GM12878 (cell line): Measurements from ENCODE around the gene CENPE. TPM values are rescaled to one million over a fixed set of nuclear protein-coding genes. Genes with fewer than 3 reads are reported as not detected.

ENCODE experiments used
- ATAC-seq: fragments of 200-7000 bp; cut with Tn5 transposase; 3 replicates; pipeline ENCODE4 v1.9.1; 2020; ENCODE audit warnings: mild to moderate bottlenecking, moderate library complexity
- BruUV-seq: library from RNA; stranded (reverse); fragments of 400-500 nt; replicated peaks from 2 replicates; lab custom pipeline; 2021; lab: Mats Ljungman, UMichigan
- CTCF ChIA-PET: fragments of 300-600 bp; sonication (Branson Sonifier 250); formaldehyde crosslinking; extraction: SDS; loops from one replicate; lab custom pipeline; 2021; ENCODE audit warnings: inconsistent platforms; lab: Yijun Ruan, JAX
- POLR2A ChIA-PET: fragments of 350-600 bp; formaldehyde crosslinking; extraction: SDS; loops from one replicate; lab custom pipeline; 2021; ENCODE audit warnings: inconsistent platforms; lab: Charles Lee
- RAD21 ChIA-PET: fragments of 300-600 bp; sonication (Branson Sonifier 250); formaldehyde crosslinking; loops from one replicate; lab custom pipeline; 2023; ENCODE audit warnings: antibody characterized with exemption; ENCODE audit not compliant: unreplicated experiment; lab: Charles Lee
- SMC1A ChIA-PET: fragments of 300-600 bp; sonication (Branson Sonifier 250); formaldehyde crosslinking; loops from one replicate; lab custom pipeline; 2023; ENCODE audit not compliant: unreplicated experiment, uncharacterized antibody; lab: Charles Lee
- DNase-seq: peaks from one replicate; pipeline ENCODE4 v3.0.0-alpha.2; 2011; ENCODE audit warnings: low read depth, low spot score
- FAIRE-seq: peaks from 3 replicates; lab custom pipeline; 2011; peaks lifted over from hg19 to GRCh38; lab: Jason Lieb, UNC
- H2AFZ ChIP-seq: 2 replicates; pipeline ENCODE4 v1.6.0; 2011; ENCODE audit warnings: low read depth, low read length, control low read depth; ENCODE audit not compliant: control insufficient read depth
- H3K27ac ChIP-seq: 2 replicates; pipeline ENCODE4 v1.5.1; 2011; ENCODE audit warnings: control low read depth; ENCODE audit not compliant: control insufficient read depth, insufficient read depth
- H3K27me3 ChIP-seq, 2 experiments: replicated peaks in 1 of 2; 2 replicates each; pipeline versions ENCODE4 v1.6.0 to v1.6.1; 2011; ENCODE audit warnings: low read length in 1 of 2; ENCODE audit not compliant: control insufficient read depth in 2 of 2, insufficient read depth in 2 of 2
- H3K36me3 ChIP-seq, 2 experiments: 2 replicates each; pipeline ENCODE4 v1.5.1; 2011; ENCODE audit warnings: low read length in 1 of 2; ENCODE audit not compliant: control insufficient read depth in 2 of 2, insufficient read depth in 2 of 2
- H3K4me1 ChIP-seq: 2 replicates; pipeline ENCODE4 v1.6.1; 2011; ENCODE audit warnings: mild to moderate bottlenecking, low read length, moderate library complexity, mixed read lengths; ENCODE audit not compliant: control insufficient read depth, insufficient read depth
- H3K4me2 ChIP-seq: 2 replicates; pipeline ENCODE4 v1.6.0; 2011; ENCODE audit warnings: control low read depth; ENCODE audit not compliant: control insufficient read depth, insufficient read depth
- H3K4me3 ChIP-seq: fragments of 200-600 bp; sonication (generic); 2 replicates; pipeline ENCODE4 v1.5.1; 2016
- H3K79me2 ChIP-seq: 2 replicates; pipeline ENCODE4 v1.6.0; 2011; ENCODE audit warnings: low read length; ENCODE audit not compliant: control insufficient read depth, insufficient read depth
- H3K9ac ChIP-seq: 2 replicates; pipeline ENCODE4 v1.8.0; 2011; ENCODE audit warnings: low read length, control low read depth, mixed read lengths; ENCODE audit not compliant: control insufficient read depth, insufficient read depth
- H3K9me3 ChIP-seq: replicated peaks from 3 replicates; pipeline ENCODE4 v1.5.1; 2011; ENCODE audit warnings: mild to moderate bottlenecking, low read length; ENCODE audit not compliant: control insufficient read depth, insufficient read depth
- H4K20me1 ChIP-seq: 2 replicates; pipeline ENCODE4 v1.6.0; 2011; ENCODE audit not compliant: control insufficient read depth, insufficient read depth
- ASH2L ChIP-seq: fragments of 300-600, 200-600 bp; sonication (generic); IDR thresholded peaks from 2 replicates; pipeline ENCODE4 v1.6.1; 2017; ENCODE audit warnings: low read depth, mild to moderate bottlenecking, borderline replicate concordance
- BMI1 ChIP-seq: fragments of 450-650 bp; IDR thresholded peaks from 2 replicates; pipeline ENCODE4 v1.6.1; 2016; ENCODE audit warnings: mild to moderate bottlenecking, moderate library complexity, borderline replicate concordance
- CBFB ChIP-seq: IDR thresholded peaks from 2 replicates; pipeline ENCODE4 v1.6.1; 2016; ENCODE audit warnings: antibody characterized with exemption, low read depth
- CBX5 ChIP-seq: sonication (generic); IDR thresholded peaks from 2 replicates; pipeline ENCODE4 v1.6.1; 2016; ENCODE audit warnings: low read depth, moderate library complexity, mild to moderate bottlenecking, inconsistent platforms
- MXI1 ChIP-seq: fragments of 150-350 bp; IDR thresholded peaks from 2 replicates; pipeline ENCODE4 v1.6.1; 2011; ENCODE audit warnings: low read depth, mild to moderate bottlenecking, inconsistent platforms, low read length, improper control_type of control experiment
- MYB ChIP-seq: fragments of 150-350 bp; IDR thresholded peaks from 2 replicates; pipeline ENCODE4 v1.6.1; 2014; ENCODE audit warnings: mild to moderate bottlenecking, low read depth, low read length, borderline replicate concordance
- NFYA ChIP-seq: IDR thresholded peaks from 2 replicates; pipeline ENCODE4 v1.6.1; 2011; ENCODE audit warnings: low read depth, mild to moderate bottlenecking, low read length, improper control_type of control experiment, borderline replicate concordance
- SREBF1 ChIP-seq: IDR thresholded peaks from 2 replicates; pipeline ENCODE4 v1.6.1; 2012; ENCODE audit warnings: mild to moderate bottlenecking, low read length
- YBX1 ChIP-seq: fragments of 450-650 bp; IDR thresholded peaks from 2 replicates; pipeline ENCODE4 v1.6.1; 2016; ENCODE audit warnings: antibody characterized with exemption
- ZNF274 ChIP-seq: IDR thresholded peaks from one replicate; pipeline ENCODE4 v1.8.0; 2011; ENCODE audit not compliant: insufficient read length, insufficient read depth
- WGBS: methylation state at CpG from one replicate; pipeline ENCODE4 v1.1.6; 2016; ENCODE audit warnings: low lambda C conversion rate; ENCODE audit not compliant: insufficient replicate concordance, insufficient coverage; ENCODE audit errors: missing lambda C conversion rate; 5-methylcytosine and 5-hydroxymethylcytosine counted together
- in situ Hi-C: fragments of 300-500 bp; cut with MboI; formaldehyde crosslinking; loops from 9 replicates; pipeline ENCODE4 v1.14.3; 2018; ENCODE audit warnings: mixed read lengths
- intact Hi-C: fragments of 100-400 bp; cut with micrococcal nuclease; formaldehyde crosslinking; loops from one replicate; pipeline ENCODE4 v1.14.2; 2022; ENCODE audit not compliant: unreplicated experiment
- polyA plus RNA-seq, 11 experiments: library from polyadenylated mRNA; depleted of rRNA in 4 of 11; unstranded in 6 of 11; stranded (reverse) in 5 of 11; fragments of >200 nt; fragmentation: Nextera tagmentation in 4 of 11; fragmentation: Illumina TruSeq in 1 of 11; extraction: Ambion mirVana in 4 of 11; extraction: Trizol in 1 of 11; gene quantifications; 1 replicate in 1 of 11; 2 replicates in 10 of 11; pipeline versions ENCODE4 v1.2.1 to v1.2.3, GENCODE V29; 2011 to 2016; ENCODE audit warnings: inconsistent platforms in 2 of 11, missing spikeins in 2 of 11, low read depth in 1 of 11
- total RNA-seq, 4 experiments: library from RNA; depleted of rRNA in 3 of 4; stranded (reverse); fragments of >200 nt in 3 of 4; fragmentation: Illumina TruSeq in 1 of 4; extraction: Trizol in 1 of 4; gene quantifications; 2 replicates each; pipeline versions ENCODE4 v1.2.1 to v1.2.3, GENCODE V29; 2013 to 2021
- TF ChIP-seq, protein P1 (sequence below): IDR thresholded peaks from 2 replicates; pipeline ENCODE4 v1.6.1; 2012; ENCODE audit warnings: improper control_type of control experiment, low read depth, low read length; ENCODE audit not compliant: insufficient replicate concordance
- TF ChIP-seq, protein P2 (sequence below): fragments of 450-650 bp; IDR thresholded peaks from 2 replicates; pipeline ENCODE4 v1.6.1; 2017; ENCODE audit warnings: low read depth, mild to moderate bottlenecking, moderate library complexity

CENPE gene
- total and polyA plus RNA-seq, 10 of the 15 experiments (the other 5 are each of a cell fraction or from before 2014, with no cell fraction given) = 10.2 to 53.6 (median 25.2) TPM

DNA sequence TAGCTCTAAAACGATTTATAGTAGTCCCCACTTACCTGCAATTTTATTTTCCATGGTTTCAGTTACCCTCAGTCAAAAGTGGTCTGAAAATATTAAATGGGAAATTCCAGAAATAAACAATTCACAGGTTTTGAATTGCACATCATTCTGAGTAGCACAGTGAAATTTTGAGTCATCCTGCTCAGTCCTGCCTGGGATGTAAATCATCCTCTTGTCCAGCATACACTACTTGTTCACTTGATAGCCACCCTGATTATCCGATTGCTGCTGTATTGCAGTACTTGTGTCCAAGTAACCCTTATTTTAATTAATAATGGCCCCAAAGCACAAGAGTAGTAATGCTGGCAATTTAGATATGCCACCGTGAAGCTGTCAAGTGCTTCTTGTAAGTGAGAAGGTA, 75.0 kb downstream of the CENPE start:
- Histone ChIP-seq H3K9me3 (peaks cover under 1% of the 10 kb centered on the region; the same call in 1 of the 3 replicates), H2AFZ (no peak overlapping the region), H3K4me3 (no peak overlapping the region)
- intact Hi-C loops = no loop called here
- POLR2A ChIA-PET = no interaction called here
- FAIRE-seq = no peak
- TF ChIP-seq SREBF1 (no peak), NFYA (no peak)
- TF ChIP-seq, all 136 proteins: peak for 0
- H3K27ac ChIP-seq = no peak overlapping the region
- H3K36me3 ChIP-seq = peaks cover 0 to 5% of the 10 kb centered on the region in 2 experiments; a peak in 1 of 4 replicates
- H3K4me1 ChIP-seq = no peaks in the 10 kb centered on the region
- no peak overlapping the region for H3K4me2 ChIP-seq
- no peak overlapping the region for H3K9ac ChIP-seq
- ChIA-PET SMC1A (interaction anchor here (0.7 kb wide), 1 partner anchor 22 kb away, joined by 3 read pairs; no protein-coding TSS in a partner anchor), CTCF (interaction anchor here (0.7 to 1.5 kb wide), 4 partner anchors 22 to 489 kb away, joined by 3 to 5 read pairs (median 3); partner anchors contain the start of gene BDH2), RAD21 (no interaction called here)
- WGBS = 33% methylated on average over 3 of the region's 3 CpGs
- no peak for ATAC-seq
- H4K20me1 ChIP-seq = no peaks in the 10 kb centered on the region
- no peaks in the 10 kb centered on the region for H3K27me3 ChIP-seq
- no peak for DNase-seq
- in situ Hi-C loops = no loop called here
- no peaks in the 10 kb centered on the region for H3K79me2 ChIP-seq
- BruUV-seq = no TSS peak

DNA sequence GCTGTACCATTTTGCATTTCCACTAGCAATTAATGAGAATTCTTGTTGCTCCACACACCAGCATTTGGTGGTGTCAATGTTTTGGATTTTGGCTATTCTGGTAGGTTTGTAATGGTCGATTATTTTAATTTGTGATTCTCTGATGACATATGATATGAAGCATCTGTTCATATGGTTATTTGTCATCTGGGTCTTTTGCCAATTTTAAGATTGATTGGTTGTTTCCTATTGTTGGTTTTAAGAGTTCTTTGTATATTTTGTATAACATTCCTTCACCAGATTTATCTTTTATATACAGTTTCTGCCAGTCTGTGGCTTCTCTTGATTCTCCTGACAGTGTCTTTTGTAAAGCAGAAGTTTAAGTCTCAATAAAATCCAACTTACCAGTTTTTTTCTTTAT, 80.0 kb downstream of the CENPE start:
- intact Hi-C loops = no loop called here
- FAIRE-seq = no peak
- Histone ChIP-seq H3K4me3 (no peak overlapping the region), H3K9me3 (no peaks in the 10 kb centered on the region), H3K79me2 (no peaks in the 10 kb centered on the region), H3K36me3 (no peaks in the 10 kb centered on the region), H3K4me1 (no peaks in the 10 kb centered on the region), H3K4me2 (no peak overlapping the region), H3K27ac (no peak overlapping the region), H3K27me3 (no peaks in the 10 kb centered on the region), H4K20me1 (no peaks in the 10 kb centered on the region), H3K9ac (no peak overlapping the region), H2AFZ (no peak overlapping the region)
- CTCF ChIA-PET = no interaction called here
- DNase-seq = no peak
- SMC1A ChIA-PET = no interaction called here
- in situ Hi-C loops = no loop called here
- no peak for ATAC-seq
- POLR2A ChIA-PET = interaction anchor here (0.7 kb wide), 1 partner anchor 11 kb away, joined by 3 read pairs; no protein-coding TSS in a partner anchor
- WGBS = 96% methylated on average over 1 of the region's 1 CpG
- RAD21 ChIA-PET = no interaction called here
- no TSS peak for BruUV-seq
- no peak for TF ChIP-seq CBX5
- TF ChIP-seq ASH2L = no peak
- TF ChIP-seq MXI1 = no peak
- TF ChIP-seq, protein P1, sequence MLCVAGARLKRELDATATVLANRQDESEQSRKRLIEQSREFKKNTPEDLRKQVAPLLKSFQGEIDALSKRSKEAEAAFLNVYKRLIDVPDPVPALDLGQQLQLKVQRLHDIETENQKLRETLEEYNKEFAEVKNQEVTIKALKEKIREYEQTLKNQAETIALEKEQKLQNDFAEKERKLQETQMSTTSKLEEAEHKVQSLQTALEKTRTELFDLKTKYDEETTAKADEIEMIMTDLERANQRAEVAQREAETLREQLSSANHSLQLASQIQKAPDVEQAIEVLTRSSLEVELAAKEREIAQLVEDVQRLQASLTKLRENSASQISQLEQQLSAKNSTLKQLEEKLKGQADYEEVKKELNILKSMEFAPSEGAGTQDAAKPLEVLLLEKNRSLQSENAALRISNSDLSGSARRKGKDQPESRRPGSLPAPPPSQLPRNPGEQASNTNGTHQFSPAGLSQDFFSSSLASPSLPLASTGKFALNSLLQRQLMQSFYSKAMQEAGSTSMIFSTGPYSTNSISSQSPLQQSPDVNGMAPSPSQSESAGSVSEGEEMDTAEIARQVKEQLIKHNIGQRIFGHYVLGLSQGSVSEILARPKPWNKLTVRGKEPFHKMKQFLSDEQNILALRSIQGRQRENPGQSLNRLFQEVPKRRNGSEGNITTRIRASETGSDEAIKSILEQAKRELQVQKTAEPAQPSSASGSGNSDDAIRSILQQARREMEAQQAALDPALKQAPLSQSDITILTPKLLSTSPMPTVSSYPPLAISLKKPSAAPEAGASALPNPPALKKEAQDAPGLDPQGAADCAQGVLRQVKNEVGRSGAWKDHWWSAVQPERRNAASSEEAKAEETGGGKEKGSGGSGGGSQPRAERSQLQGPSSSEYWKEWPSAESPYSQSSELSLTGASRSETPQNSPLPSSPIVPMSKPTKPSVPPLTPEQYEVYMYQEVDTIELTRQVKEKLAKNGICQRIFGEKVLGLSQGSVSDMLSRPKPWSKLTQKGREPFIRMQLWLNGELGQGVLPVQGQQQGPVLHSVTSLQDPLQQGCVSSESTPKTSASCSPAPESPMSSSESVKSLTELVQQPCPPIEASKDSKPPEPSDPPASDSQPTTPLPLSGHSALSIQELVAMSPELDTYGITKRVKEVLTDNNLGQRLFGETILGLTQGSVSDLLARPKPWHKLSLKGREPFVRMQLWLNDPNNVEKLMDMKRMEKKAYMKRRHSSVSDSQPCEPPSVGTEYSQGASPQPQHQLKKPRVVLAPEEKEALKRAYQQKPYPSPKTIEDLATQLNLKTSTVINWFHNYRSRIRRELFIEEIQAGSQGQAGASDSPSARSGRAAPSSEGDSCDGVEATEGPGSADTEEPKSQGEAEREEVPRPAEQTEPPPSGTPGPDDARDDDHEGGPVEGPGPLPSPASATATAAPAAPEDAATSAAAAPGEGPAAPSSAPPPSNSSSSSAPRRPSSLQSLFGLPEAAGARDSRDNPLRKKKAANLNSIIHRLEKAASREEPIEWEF = no peak
- no peak for TF ChIP-seq BMI1
- TF ChIP-seq CBFB = no peak
- TF ChIP-seq YBX1 = no peak
- TF ChIP-seq ZNF274 = no peak
- TF ChIP-seq, protein P2, sequence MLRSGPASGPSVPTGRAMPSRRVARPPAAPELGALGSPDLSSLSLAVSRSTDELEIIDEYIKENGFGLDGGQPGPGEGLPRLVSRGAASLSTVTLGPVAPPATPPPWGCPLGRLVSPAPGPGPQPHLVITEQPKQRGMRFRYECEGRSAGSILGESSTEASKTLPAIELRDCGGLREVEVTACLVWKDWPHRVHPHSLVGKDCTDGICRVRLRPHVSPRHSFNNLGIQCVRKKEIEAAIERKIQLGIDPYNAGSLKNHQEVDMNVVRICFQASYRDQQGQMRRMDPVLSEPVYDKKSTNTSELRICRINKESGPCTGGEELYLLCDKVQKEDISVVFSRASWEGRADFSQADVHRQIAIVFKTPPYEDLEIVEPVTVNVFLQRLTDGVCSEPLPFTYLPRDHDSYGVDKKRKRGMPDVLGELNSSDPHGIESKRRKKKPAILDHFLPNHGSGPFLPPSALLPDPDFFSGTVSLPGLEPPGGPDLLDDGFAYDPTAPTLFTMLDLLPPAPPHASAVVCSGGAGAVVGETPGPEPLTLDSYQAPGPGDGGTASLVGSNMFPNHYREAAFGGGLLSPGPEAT = no peak
- no peak for TF ChIP-seq MYB
